Endometrial microvascular endothelial cells (primary cell): ENCODE data around the gene KIRREL3. TPM values are rescaled to one million over a fixed set of nuclear protein-coding genes. Genes with fewer than 3 reads are reported as not detected.

Source experiments
- in situ Hi-C: cut with HindIII; loops from 2 replicates; pipeline ENCODE4 v1.10.0; 2017; ENCODE audit warnings: low sequenced_read_pairs, low pct_unique_long_range_greater_than_20kb; ENCODE audit errors: inconsistent ontology term
- total RNA-seq: library from RNA; depleted of rRNA; stranded (reverse); fragments of >200 nt; gene quantifications from one replicate; pipeline ENCODE4 v1.2.3, GENCODE V29; 2015; ENCODE audit errors: inconsistent ontology term

KIRREL3 gene
- total RNA-seq, 1 donor from 2014 or later = 0.56 TPM

GRCh38 chr11:126739499-126740145 is 260.9 kb downstream of the KIRREL3 start:
- in situ Hi-C loops = no loop called here

- in situ Hi-C loops = no loop called here
Measured at GRCh38 chr11:126738295-126739031, 262.1 kb downstream of the KIRREL3 start.

GRCh38 chr11:126736682-126737572 is 263.6 kb downstream of the KIRREL3 start:
- in situ Hi-C loops = no loop called here

GRCh38 chr11:126734752-126735151 is 265.8 kb downstream of the KIRREL3 start:
- in situ Hi-C loops = no loop called here

GRCh38 chr11:126733685-126734084 is 266.9 kb downstream of the KIRREL3 start:
- in situ Hi-C loops = no loop called here

- in situ Hi-C loops = no loop called here
Measured at GRCh38 chr11:126732981-126733380, 267.6 kb downstream of the KIRREL3 start.

- in situ Hi-C loops = no loop called here
Measured at GRCh38 chr11:126731576-126732142, 268.9 kb downstream of the KIRREL3 start.

GRCh38 chr11:126727381-126727780 is 273.2 kb downstream of the KIRREL3 start:
- in situ Hi-C loops = no loop called here

- in situ Hi-C loops = no loop called here
Measured at GRCh38 chr11:126725521-126725920, 275.0 kb downstream of the KIRREL3 start.

GRCh38 chr11:126725043-126725442 is 275.5 kb downstream of the KIRREL3 start:
- in situ Hi-C loops = no loop called here

- in situ Hi-C loops = no loop called here
Measured at GRCh38 chr11:126723665-126724045, 276.9 kb downstream of the KIRREL3 start.

- in situ Hi-C loops = no loop called here
Measured at GRCh38 chr11:126722956-126723664, 277.5 kb downstream of the KIRREL3 start.

GRCh38 chr11:126722006-126722736 is 278.4 kb downstream of the KIRREL3 start:
- in situ Hi-C loops = no loop called here

GRCh38 chr11:126720539-126721235 is 279.9 kb downstream of the KIRREL3 start:
- in situ Hi-C loops = no loop called here

- in situ Hi-C loops = no loop called here
Measured at GRCh38 chr11:126719740-126720139, 280.8 kb downstream of the KIRREL3 start.

- in situ Hi-C loops = no loop called here
Measured at GRCh38 chr11:126718276-126718675, 282.3 kb downstream of the KIRREL3 start.

- in situ Hi-C loops = no loop called here
Measured at GRCh38 chr11:126716456-126717083, 284.0 kb downstream of the KIRREL3 start.
